Umbilical cord (tissue), 2 donors: Measurements from ENCODE around the gene ODC1. TPM values are rescaled to one million over a fixed set of nuclear protein-coding genes. Genes with fewer than 3 reads are reported as not detected.
"Not testable (repeated sequence)": the region's sequence is repeated elsewhere in the genome, so short reads cannot be mapped to it uniquely, and the experiment has no call there.

ENCODE experiments used
- DNase-seq: peaks from one replicate; pipeline ENCODE4 v3.0.0-alpha.2; 2015; ENCODE audit warnings: low spot score
- total RNA-seq: library from RNA; depleted of rRNA; stranded (reverse); fragments of >200 nt; gene quantifications from one replicate; pipeline ENCODE4 v1.2.3, GENCODE V29; 2014; ENCODE audit warnings: low replicate concordance; ENCODE audit not compliant: insufficient read depth

The ODC1 gene
- total RNA-seq, 1 donor from 2014 or later: 126 TPM

DNA sequence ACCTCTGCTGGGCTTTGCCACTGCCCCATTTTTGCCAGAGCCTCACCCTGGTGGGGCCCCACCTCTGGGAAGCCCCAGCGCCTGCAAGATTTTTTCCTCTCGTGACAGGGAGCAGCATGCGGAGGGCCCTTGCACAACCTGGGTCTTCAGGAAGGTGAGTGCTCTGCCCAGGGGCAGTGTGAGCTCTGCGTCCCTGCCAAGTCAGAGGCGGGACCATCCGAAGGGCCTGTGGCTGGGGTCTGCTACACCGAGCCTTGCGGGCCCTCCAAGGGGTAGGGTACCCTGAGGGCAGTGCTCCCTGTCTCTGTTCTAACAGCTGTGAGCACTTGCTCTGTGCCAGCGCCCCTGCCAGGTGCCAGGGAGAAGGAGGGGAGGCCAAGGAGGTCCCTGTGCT is 5.8 kb upstream of the ODC1 start:
- no peak for DNase-seq

DNA sequence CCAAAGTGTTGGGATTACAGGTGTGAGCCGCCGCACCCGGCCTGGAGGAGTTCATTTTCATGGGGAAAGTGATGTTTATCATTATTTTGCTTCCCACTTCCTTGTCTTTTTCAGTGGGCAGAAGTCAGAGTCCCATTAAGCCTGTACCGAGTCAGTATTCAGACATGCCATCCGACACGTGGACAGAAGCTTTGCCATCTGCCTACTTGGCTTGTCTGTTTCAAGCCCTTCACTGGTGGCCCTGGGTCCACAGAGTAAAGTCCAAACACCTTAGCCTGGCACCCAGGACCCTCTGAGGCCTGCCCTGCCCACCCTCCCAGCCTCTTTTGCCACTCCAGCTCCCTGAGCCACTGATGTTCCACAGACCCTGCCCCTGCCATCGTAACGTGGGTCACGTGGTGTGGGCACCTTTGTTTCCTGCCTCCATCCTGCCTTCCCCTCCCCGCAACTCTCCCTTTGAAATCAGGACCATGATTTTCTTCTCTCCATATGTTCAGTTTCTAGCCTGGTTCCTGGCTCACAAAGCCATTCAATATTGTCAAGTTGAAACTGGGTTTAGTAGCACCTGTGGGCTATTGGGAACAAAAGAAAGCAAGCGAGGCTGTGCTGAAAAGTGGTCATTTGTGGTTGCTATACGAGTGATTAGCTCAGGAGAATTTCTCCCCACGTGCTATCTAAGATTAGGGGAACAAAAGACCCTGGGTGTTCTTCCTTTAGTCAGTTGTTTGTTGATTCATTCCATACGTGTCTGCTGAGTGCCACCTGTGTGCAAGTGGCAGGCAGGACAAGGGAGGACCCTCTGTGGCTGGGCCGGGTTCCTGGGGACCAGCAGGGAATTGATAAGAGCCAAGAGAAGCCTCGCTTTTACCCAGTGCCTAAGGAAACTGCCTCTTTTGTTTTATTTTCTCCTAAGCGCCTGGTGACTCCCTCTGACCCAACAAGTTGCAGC is 5.1 kb upstream of the ODC1 start:
- DNase-seq: no peak

DNA sequence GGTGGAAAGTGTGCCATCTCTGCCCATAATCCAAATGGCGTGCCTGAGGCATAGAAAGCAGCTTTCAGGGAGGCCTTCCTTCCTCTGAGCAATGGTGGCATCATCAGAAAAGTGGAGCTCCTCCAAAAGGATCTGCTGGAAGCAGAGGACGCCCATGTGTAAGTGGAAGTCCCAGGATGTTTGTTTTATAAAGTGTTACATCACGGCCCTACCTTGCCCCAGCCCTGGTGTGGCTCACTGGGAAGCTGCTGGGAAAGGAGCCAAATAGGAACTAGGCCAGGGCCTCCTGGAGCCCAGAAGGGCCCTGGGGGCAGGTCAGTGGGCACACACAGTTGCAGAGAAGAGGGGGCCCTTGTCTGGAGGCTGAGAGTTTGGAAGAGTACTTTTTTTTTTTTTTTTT is 4.2 kb upstream of the ODC1 start:
- no peak for DNase-seq

DNA sequence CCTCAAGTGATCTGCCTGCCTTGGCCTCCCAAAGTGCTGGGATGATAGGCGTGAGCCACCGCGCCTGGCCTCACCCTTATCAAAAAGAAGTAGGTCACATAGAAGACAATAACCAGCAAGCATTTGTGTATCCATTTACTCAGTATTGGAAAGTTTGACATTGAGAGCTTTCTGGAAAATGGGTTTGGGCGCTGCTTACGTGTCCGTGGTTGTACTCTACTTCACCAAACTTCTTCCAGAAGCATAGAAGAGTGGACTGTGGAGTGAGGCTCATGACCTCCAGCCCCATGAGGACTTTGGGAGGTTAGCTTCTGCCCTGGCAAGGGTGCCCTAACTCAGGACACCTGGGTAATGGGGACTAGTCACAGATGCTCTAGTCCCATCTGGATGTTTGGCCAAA is 3.7 kb upstream of the ODC1 start:
- DNase-seq: no peak

DNA sequence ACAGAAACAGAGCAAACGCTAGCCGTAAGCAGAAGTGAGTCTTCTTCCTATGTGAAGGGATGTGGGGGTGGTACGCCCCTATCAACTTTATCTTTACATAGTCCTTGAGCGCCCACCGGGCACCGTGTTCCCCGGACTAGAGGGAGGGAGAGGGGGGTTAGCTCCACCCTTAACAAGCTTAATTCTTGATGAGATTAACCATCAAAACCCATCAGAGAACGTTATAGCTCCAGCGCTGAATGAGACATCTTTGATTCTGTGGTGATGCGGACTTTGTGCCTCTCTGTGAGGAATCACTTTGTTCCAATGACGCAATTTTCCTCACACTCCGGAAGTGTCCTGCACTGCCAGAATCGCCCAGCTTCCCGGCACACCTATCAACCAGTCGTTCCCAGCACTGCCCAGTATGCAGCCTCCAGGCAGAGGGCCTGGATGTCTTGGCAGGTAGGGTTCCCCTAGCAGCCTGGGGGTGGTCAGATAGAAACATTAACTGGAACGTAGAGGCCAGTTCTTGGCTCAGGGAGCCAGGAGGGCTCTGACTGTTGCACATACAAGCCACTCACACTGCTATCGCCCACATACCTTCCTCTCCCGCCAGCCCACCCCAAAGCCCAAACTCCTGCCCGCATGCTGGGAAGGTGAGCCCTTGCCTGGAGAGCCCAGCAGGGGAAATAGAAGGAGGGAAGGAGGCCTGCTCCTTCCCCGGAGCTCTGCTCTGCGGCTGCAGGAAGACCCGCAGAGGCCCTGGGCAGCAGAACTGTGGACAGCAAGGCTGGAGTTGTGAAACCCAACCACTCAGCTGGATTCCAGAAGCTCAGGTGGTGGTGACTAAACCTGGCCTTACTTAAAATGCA is 1.9 kb upstream of the ODC1 start:
- DNase-seq: no peak

GRCh38 chr2:10449486-10449831 is 1.3 kb upstream of the ODC1 start:
- DNase-seq: no peak

DNA sequence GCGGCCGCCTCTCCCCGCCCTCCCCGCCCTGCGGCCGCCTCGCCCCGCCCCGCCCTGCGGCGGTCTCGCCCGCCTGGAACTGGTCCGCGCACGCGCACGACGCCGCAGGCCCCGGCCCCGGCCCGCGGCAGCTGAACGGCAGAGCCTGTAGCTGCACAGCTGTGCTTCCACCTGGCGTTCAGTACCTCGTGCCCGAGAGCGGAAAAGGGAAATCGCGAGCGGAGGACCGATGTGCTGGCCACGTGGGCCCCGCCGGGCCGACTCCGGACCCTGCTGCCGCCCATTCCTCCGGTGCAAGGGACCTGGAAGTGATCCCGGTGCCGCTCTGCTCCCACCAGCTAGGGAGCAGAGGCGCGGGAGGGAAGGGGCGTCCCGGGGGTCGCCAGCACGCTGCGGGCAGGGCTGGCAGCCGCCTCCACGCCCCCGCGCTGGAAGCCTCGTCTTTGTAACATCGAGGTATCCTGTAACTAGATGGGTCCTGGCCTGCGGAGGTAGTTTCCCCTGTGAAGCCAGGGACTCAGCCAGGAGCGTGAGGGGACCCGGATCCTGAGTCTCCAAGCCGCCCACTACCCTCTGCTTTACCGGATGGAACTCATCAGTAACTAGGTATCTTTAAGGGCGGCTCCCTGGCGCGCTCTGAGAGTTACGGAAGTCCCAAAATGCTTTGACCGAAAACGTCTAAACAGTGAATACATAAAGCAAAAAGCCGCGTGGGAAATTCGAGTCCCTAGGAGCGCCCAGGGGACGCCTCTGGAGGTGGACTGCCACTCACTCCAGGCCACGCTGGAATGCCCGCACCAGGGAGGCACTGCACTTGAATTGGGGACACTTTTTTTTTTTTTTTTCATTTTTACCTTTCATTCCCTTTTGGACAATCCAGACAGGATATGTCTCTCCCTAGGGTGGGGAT is 704 bp upstream of the ODC1 start:
- peak; percentile 91 for DNase-seq

DNA sequence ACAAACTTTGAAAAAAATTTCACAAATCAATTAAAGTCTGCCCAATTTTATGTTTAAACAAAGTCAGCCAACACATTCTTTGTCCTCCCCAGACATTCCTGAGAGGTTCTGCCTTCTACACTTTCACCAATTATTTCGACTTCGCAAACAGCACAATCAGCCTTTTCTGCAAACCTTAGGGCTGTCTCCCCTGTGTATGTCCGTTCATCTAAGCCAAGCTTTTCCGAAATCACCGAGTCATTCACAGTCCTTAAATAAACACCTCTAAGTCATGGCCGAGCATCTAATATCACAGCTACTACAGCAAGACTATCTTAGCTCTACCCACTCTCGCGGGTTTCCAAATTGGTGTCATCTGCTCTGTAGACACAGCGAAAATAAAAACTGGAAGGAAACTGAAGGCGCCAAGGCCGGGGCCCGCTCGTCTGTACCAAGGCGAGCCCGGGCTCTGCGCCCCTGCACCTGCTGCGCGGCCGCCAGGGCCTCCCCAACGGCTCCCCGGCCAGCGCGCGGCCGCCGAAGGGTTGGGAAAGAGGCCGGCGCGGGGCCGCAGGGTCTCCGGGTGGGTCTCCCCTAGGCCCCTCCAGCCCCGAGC is 730 bp downstream of the ODC1 start:
- peak; percentile 58 for DNase-seq

DNA sequence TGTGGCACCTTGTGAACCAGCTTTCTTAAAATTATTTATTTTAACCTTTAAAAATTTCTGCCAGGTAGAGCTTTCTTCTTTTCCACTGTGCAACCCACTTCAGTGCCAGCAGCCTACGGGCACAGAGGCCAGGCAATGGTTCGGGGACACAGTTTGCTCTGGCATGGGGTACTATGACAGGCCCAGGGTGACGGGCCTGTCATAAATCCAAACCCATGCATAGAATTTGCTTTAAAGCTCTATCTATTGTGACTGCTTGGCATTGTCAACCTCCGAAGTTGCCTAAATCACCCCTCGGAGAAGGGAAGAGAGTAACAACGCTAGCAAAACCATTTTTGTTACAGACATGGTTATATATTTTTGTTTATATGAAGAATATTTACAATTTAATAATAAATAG is 1.5 kb downstream of the ODC1 start:
- DNase-seq: no peak

GRCh38 chr2:10444463-10444862 is 3.7 kb downstream of the ODC1 start:
- no peak for DNase-seq

- DNase-seq: not testable (repeated sequence)
These were observed 5.5 kb downstream of the ODC1 start for GRCh38 chr2:10442469-10443126.

- DNase-seq: no peak
These were observed 6.2 kb downstream of the ODC1 start for GRCh38 chr2:10441948-10442347.

- no peak for DNase-seq
These were observed 7.4 kb downstream of the ODC1 start for GRCh38 chr2:10440736-10441135.

- DNase-seq: no peak
These were observed 8.2 kb downstream of the ODC1 start for GRCh38 chr2:10439971-10440370.

GRCh38 chr2:10439185-10439879 is 8.8 kb downstream of the ODC1 start:
- no peak for DNase-seq

GRCh38 chr2:10438688-10439087 is 9.4 kb downstream of the ODC1 start:
- no peak for DNase-seq

- no peak for DNase-seq
These were observed 10.3 kb downstream of the ODC1 start for GRCh38 chr2:10437806-10438205.

GRCh38 chr2:10436583-10437110 is 11.5 kb downstream of the ODC1 start:
- DNase-seq: no peak

DNA sequence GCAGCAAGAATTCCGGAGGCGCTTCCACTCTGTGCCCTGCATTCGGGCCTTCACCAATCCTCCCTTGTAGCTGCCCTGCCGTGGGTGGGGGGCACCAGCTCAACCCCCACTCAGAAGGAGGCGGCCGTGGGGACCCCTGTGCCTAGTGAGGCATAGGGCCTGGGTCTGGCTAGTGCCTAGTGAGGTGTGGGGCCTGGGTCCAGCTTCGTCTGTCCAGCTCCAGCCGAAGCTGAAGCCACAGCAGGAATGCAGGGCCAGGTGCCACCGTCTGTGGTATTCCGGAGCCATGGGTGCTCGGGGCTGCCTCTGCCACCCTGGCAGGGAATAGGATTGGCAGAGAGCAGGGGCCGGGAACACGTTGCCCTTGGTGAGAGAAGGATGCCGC is 12.3 kb downstream of the ODC1 start:
- DNase-seq: no peak
